Measurements from ENCODE around the gene TGIF2. TPM values are rescaled to one million over a fixed set of nuclear protein-coding genes. Genes with fewer than 3 reads are reported as not detected.

TGIF2 gene
- total and polyA plus RNA-seq, 2 of the 13 experiments (the other 11 are each of a cell fraction or from before 2014, with no cell fraction given) = 41.3 to 53.9 TPM

- WGBS (ENCODE audit: low lambda C conversion rate) = 79% methylated on average over 9 of the region's 9 CpGs
- TF ChIP-seq ZNF333 (CRISPR knock-in tag; IDR thresholded peaks at IDR 0.05; ENCODE audit: borderline replicate concordance) = no peak
- TF ChIP-seq ZBTB33 (CRISPR knock-in tag; IDR thresholded peaks at IDR 0.05) = peak; percentile 74
- TF ChIP-seq ZNF891 (CRISPR knock-in tag; IDR thresholded peaks at IDR 0.05) = 0 out of 2 replicates have a peak, but pooled peaks have one; percentile 7
- H3K4me1 ChIP-seq (ENCODE audit: insufficient read depth, low read length) = peaks cover 52% of the 10 kb centered on the region
- BruUV-seq (replicated peaks) = no TSS peak
- peak overlapping the region; percentile 38; the same call in 1 of the 2 replicates for H3K4me2 ChIP-seq (ENCODE audit: low read depth, low read length)
- H3K36me3 ChIP-seq (replicated peaks in 1 of 2; ENCODE audit: control insufficient read depth in 1 of 2, insufficient read depth in 2 of 2, low read length in 2 of 2) = no peaks in the 10 kb centered on the region
- H3K27ac ChIP-seq (ENCODE audit: extremely low read length, insufficient read depth, low read length) = no peak overlapping the region
- FAIRE-seq (no peak), DNase-seq (ENCODE audit: low spot score) (no peak), ATAC-seq (peak; percentile 12)
- H3K9me3 ChIP-seq (ENCODE audit: low read length) = no peaks in the 10 kb centered on the region
- H4K20me1 ChIP-seq (ENCODE audit: insufficient read depth, low read length) = no peaks in the 10 kb centered on the region
- H3K9ac ChIP-seq (ENCODE audit: insufficient read depth, low read depth, low read length) = no peak overlapping the region; the same call in 1 of the 2 replicates
- intact Hi-C loops (cut with micrococcal nuclease; ENCODE audit: unreplicated experiment) (no loop called here), in situ Hi-C loops (cut with HindIII; ENCODE audit: extremely low pct_ligation_motif_present, low pct_unique_long_range_greater_than_20kb) (no loop called here)
- no peak overlapping the region for H3K4me3 ChIP-seq (replicated peaks in 1 of 3; ENCODE audit: insufficient read depth in 1 of 3, low read depth in 2 of 3, low read length in 3 of 3)
- H3K79me2 ChIP-seq (ENCODE audit: insufficient read depth, low read length) = no peaks in the 10 kb centered on the region
- H2AFZ ChIP-seq (ENCODE audit: low read length) = no peak overlapping the region
- ChIA-PET CTCF (ENCODE audit: low intra/inter-chr PET ratio, low total read pairs) (no interaction called here), POLR2A (interaction anchor here (0.9 to 1.4 kb wide), 2 partner anchors 25 to 56 kb away, joined by 3 read pairs; partner anchors contain the start of gene RAB5IF)
- no peaks in the 10 kb centered on the region for H3K27me3 ChIP-seq (ENCODE audit: control insufficient read depth in 1 of 2, insufficient read depth in 2 of 2, low read length in 2 of 2)
Measured at GRCh38 chr20:36549628-36549941, 23.8 kb upstream of the TGIF2 start.

GRCh38 chr20:36549942-36550789, 23.2 kb upstream of the TGIF2 start:
- FAIRE-seq (no peak), DNase-seq (ENCODE audit: low spot score) (no peak), ATAC-seq (peak; percentile 41)
- Histone ChIP-seq H3K4me3 (replicated peaks in 1 of 3; ENCODE audit: insufficient read depth in 1 of 3, low read depth in 2 of 3, low read length in 3 of 3) (peak overlapping the region in 1 of 3 experiments; percentile 24; a peak in 1 of 6 replicates), H4K20me1 (ENCODE audit: insufficient read depth, low read length) (no peaks in the 10 kb centered on the region), H3K4me1 (ENCODE audit: insufficient read depth, low read length) (peaks cover 52% of the 10 kb centered on the region), H3K36me3 (replicated peaks in 1 of 2; ENCODE audit: control insufficient read depth in 1 of 2, insufficient read depth in 2 of 2, low read length in 2 of 2) (no peaks in the 10 kb centered on the region), H3K27ac (ENCODE audit: extremely low read length, insufficient read depth, low read length) (no peak overlapping the region), H2AFZ (ENCODE audit: low read length) (no peak overlapping the region), H3K79me2 (ENCODE audit: insufficient read depth, low read length) (no peaks in the 10 kb centered on the region), H3K4me2 (ENCODE audit: low read depth, low read length) (peak overlapping the region; percentile 38), H3K27me3 (ENCODE audit: control insufficient read depth in 1 of 2, insufficient read depth in 2 of 2, low read length in 2 of 2) (no peaks in the 10 kb centered on the region), H3K9me3 (ENCODE audit: low read length) (no peaks in the 10 kb centered on the region), H3K9ac (ENCODE audit: insufficient read depth, low read depth, low read length) (peak overlapping the region; percentile 39; the same call in 1 of the 2 replicates)
- BruUV-seq (replicated peaks) = no TSS peak
- in situ Hi-C loops (cut with HindIII; ENCODE audit: extremely low pct_ligation_motif_present, low pct_unique_long_range_greater_than_20kb) = no loop called here
- WGBS (ENCODE audit: low lambda C conversion rate) = 63% methylated on average over 14 of the region's 16 CpGs
- CTCF ChIA-PET (ENCODE audit: low intra/inter-chr PET ratio, low total read pairs) = no interaction called here
- intact Hi-C loops (cut with micrococcal nuclease; ENCODE audit: unreplicated experiment) = loop anchor here (10.0 kb wide), 1 partner anchor 205 kb away; no protein-coding TSS in a partner anchor
- POLR2A ChIA-PET = interaction anchor here (0.9 to 1.4 kb wide), 2 partner anchors 25 to 55 kb away, joined by 3 read pairs; partner anchors contain the start of gene RAB5IF
- TF ChIP-seq ZSCAN9 (CRISPR knock-in tag; IDR thresholded peaks at IDR 0.05; ENCODE audit: borderline replicate concordance) (no peak), BORCS8-MEF2B (CRISPR knock-in tag; IDR thresholded peaks at IDR 0.05) (no peak), ZNF263 (CRISPR knock-in tag; IDR thresholded peaks at IDR 0.05) (peak; percentile 48; the same call in 1 of the 2 replicates), CHD4 (IDR thresholded peaks at IDR 0.05; ENCODE audit: borderline replicate concordance, low read length) (no peak), ARID5B (CRISPR knock-in tag; IDR thresholded peaks at IDR 0.05) (no peak), ZNF512 (CRISPR knock-in tag; IDR thresholded peaks at IDR 0.05) (no peak)
